Transverse colon (tissue), 1 donor: Measurements from ENCODE around the gene TMEM263.

Experiments used
- EP300 ChIP-seq: sonication (generic); formaldehyde crosslinking; IDR thresholded peaks from one replicate; pipeline ENCODE4 v1.6.1; 2017; ENCODE audit warnings: antibody characterized with exemption, low read depth
- POLR2A ChIP-seq: fragments of 450-650 bp; IDR thresholded peaks from one replicate; pipeline ENCODE4 v1.6.1; 2016; ENCODE audit warnings: antibody characterized with exemption, mild to moderate bottlenecking, moderate library complexity

GRCh38 chr12:106984588-106985137 is 29.0 kb downstream of the TMEM263 start:
- TF ChIP-seq EP300 (no peak), POLR2A (no peak)
